Heart left ventricle (tissue), 16 donors: ENCODE data around the gene ZNF618. TPM values are rescaled to one million over a fixed set of nuclear protein-coding genes. Genes with fewer than 3 reads are reported as not detected.
"Not testable (repeated sequence)": the region's sequence is repeated elsewhere in the genome, so short reads cannot be mapped to it uniquely, and the experiment has no call there.

Experiments
- ATAC-seq, 4 donors: fragments of 200-7000 bp; cut with Tn5 transposase; one replicate each; pipeline ENCODE4 v1.9.1; 2020 to 2022; ENCODE audit warnings: moderate library complexity in 4 of 4, mild to moderate bottlenecking in 3 of 4, moderate number of reproducible peaks in 1 of 4
- DNase-seq, 5 donors: peaks; one replicate each; pipeline ENCODE4 v3.0.0-alpha.2; 2020
- H3K27ac ChIP-seq, 12 donors: fragments of 200-600 bp; sonication (generic) in 4 of 12; one replicate each; pipeline versions ENCODE4 v1.5.0 to v1.8.0; 2016 to 2022; ENCODE audit warnings: mild to moderate bottlenecking in 2 of 12
- H3K27me3 ChIP-seq, 9 donors: fragments of 200-600 bp; sonication (generic) in 2 of 9; one replicate each; pipeline versions ENCODE4 v1.5.1 to v1.8.0; 2016 to 2022; ENCODE audit warnings: mild to moderate bottlenecking in 3 of 9
- H3K36me3 ChIP-seq, 9 donors: fragments of 200-600 bp; sonication (generic) in 2 of 9; one replicate each; pipeline versions ENCODE4 v1.5.0 to v1.8.0; 2018 to 2022; ENCODE audit warnings: mild to moderate bottlenecking in 2 of 9
- H3K4me1 ChIP-seq, 12 donors: fragments of 200-600 bp; sonication (generic) in 4 of 12; one replicate each; pipeline versions ENCODE4 v1.5.0 to v1.8.0; 2016 to 2022; ENCODE audit warnings: mild to moderate bottlenecking in 3 of 12
- H3K4me3 ChIP-seq, 12 donors: fragments of 200-600 bp; sonication (generic) in 4 of 12; one replicate each; pipeline versions ENCODE4 v1.5.0 to v1.8.0; 2017 to 2022; ENCODE audit warnings: mild to moderate bottlenecking in 9 of 12, moderate library complexity in 4 of 12
- H3K9me3 ChIP-seq, 12 donors: fragments of 200-600 bp; sonication (generic) in 4 of 12; one replicate each; pipeline versions ENCODE4 v1.5.0 to v1.8.0; 2016 to 2022; ENCODE audit warnings: mild to moderate bottlenecking in 1 of 12
- POLR2A ChIP-seq, 2 donors: fragments of 450-650 bp; IDR thresholded peaks; one replicate each; pipeline ENCODE4 v1.6.1; 2017; ENCODE audit warnings: antibody characterized with exemption in 2 of 2, mild to moderate bottlenecking in 2 of 2, moderate library complexity in 2 of 2
- WGBS, 4 donors: extraction: QIAGEN DNeasy Blood & Tissue Kit in 2 of 4; methylation state at CpG; one replicate each; pipeline versions ENCODE4 v1.1.5 to v1.1.7; 2013 to 2018; 5-methylcytosine and 5-hydroxymethylcytosine counted together
- intact Hi-C, 10 donors: fragments of 100-400 bp; cut with DNase I; formaldehyde crosslinking; loops; one replicate each; pipeline versions ENCODE4 v1.11.1 to v1.14.2; 2022
- polyA plus RNA-seq, 2 donors: library from polyadenylated mRNA; stranded (reverse); fragments of 200-250 nt; gene quantifications; one replicate each; pipeline ENCODE4 v1.2.3, GENCODE V29; 2013
- total RNA-seq, 9 donors: library from RNA; depleted of rRNA in 2 of 9; stranded (reverse); fragments of >200 nt in 2 of 9; fragmentation: NEBNext Ultra II Directional in 3 of 9; extraction: Animal tissue kit (Norgen Biotek cat#: 25700) in 3 of 9; gene quantifications; one replicate each; pipeline versions ENCODE4 v1.1.0 to v1.2.4, GENCODE V29; 2016 to 2023
- TF ChIP-seq, protein P1 (sequence below), 12 donors: fragments of 200-600 bp; sonication (generic) in 4 of 12; IDR thresholded peaks; one replicate each; pipeline versions ENCODE4 v1.5.0 to v1.8.0; 2018 to 2022; ENCODE audit warnings: antibody characterized with exemption in 12 of 12, mild to moderate bottlenecking in 5 of 12
- donor health status: ischemic (EF 13 %, LVEDD 7.1; RV severe dilation, severe dysfunction).
- donor health status: healthy with polysubstance abuse.
- donor health status: DM: no; HTN: yes; CAD: no.
- donor health status: DM: no; HTN: no; CAD: no.
- donor health status: ischemic (EF 25% LVEDD 6.9; RV normal size, moderate dysfunction).
- donor health status: ischemic (EF 25% LVEDD 5.7; RV mildly dilated, moderate dysfunction).
- donor health status: healthy.
- donor health status: DM: yes; HTN: yes; CAD: no.
- donor health status: ischemic (EF 35%, LVEDD 5.7; RV mildly dilated, moderate dysfunction).
- donor health status: nonischemic (EF 11% LVEDD 7.7; RV severe dilation, severe dysfunction).
- donor health status: DM: yes; HTN: yes; CAD: no.
- donor health status: PGD.
- donor health status: ischemic (EF 29% LVEDD 5.4; RV normal size, mild dysfunction).
- donor health status: nonischemic (EF 23%, LVEDD 6.1; RV moderate dilation, normal function).

The ZNF618 gene
- total and polyA plus RNA-seq, 11 donors: 0.81 to 4.2 (median 1.7) TPM

GRCh38 chr9:113995963-113996362, 119.9 kb downstream of the ZNF618 start:
- no peaks in the 10 kb centered on the region for H3K9me3 ChIP-seq
- H3K36me3 ChIP-seq: peaks cover 0 to 4% (median 0%) of the 10 kb centered on the region in 9 donors
- peaks cover 8 to 46% (median 37%) of the 10 kb centered on the region in 12 donors for H3K4me1 ChIP-seq
- no peak for TF ChIP-seq POLR2A (IDR thresholded peaks at IDR 0.05)
- TF ChIP-seq, protein P1, sequence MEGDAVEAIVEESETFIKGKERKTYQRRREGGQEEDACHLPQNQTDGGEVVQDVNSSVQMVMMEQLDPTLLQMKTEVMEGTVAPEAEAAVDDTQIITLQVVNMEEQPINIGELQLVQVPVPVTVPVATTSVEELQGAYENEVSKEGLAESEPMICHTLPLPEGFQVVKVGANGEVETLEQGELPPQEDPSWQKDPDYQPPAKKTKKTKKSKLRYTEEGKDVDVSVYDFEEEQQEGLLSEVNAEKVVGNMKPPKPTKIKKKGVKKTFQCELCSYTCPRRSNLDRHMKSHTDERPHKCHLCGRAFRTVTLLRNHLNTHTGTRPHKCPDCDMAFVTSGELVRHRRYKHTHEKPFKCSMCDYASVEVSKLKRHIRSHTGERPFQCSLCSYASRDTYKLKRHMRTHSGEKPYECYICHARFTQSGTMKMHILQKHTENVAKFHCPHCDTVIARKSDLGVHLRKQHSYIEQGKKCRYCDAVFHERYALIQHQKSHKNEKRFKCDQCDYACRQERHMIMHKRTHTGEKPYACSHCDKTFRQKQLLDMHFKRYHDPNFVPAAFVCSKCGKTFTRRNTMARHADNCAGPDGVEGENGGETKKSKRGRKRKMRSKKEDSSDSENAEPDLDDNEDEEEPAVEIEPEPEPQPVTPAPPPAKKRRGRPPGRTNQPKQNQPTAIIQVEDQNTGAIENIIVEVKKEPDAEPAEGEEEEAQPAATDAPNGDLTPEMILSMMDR (IDR thresholded peaks at IDR 0.05): no peak
- ATAC-seq: no peak
- DNase-seq: no peak
- 81 to 86% (median 82%) methylated on average over 3 of the region's 3 CpGs for WGBS, 4 donors
- H3K27ac ChIP-seq: no peak overlapping the region
- no peaks in the 10 kb centered on the region for H3K27me3 ChIP-seq
- no peak overlapping the region for H3K4me3 ChIP-seq
- intact Hi-C loops: loop anchor here in 1 of 10 donors (10.0 kb wide), 1 partner anchor 121 kb away; the partner anchor contains the start of gene ZNF618

GRCh38 chr9:113996531-113997001, 120.5 kb downstream of the ZNF618 start:
- intact Hi-C loops: loop anchor here in 1 of 10 donors (10.0 kb wide), 1 partner anchor 122 kb away; the partner anchor contains the start of gene ZNF618
- no peak overlapping the region for H3K4me3 ChIP-seq
- no peaks in the 10 kb centered on the region for H3K9me3 ChIP-seq
- no peak overlapping the region for H3K27ac ChIP-seq
- ATAC-seq: no peak
- 95 to 99% (median 97%) methylated on average over 6 of the region's 6 CpGs for WGBS, 4 donors
- TF ChIP-seq POLR2A (IDR thresholded peaks at IDR 0.05): no peak
- TF ChIP-seq, protein P1 (IDR thresholded peaks at IDR 0.05): no peak
- H3K4me1 ChIP-seq: peaks cover 8 to 40% (median 32%) of the 10 kb centered on the region in 12 donors
- H3K27me3 ChIP-seq: no peaks in the 10 kb centered on the region
- peaks cover 0 to 4% (median 0%) of the 10 kb centered on the region in 9 donors for H3K36me3 ChIP-seq
- peak in 1 of 5 donors; percentile 11 for DNase-seq

DNA sequence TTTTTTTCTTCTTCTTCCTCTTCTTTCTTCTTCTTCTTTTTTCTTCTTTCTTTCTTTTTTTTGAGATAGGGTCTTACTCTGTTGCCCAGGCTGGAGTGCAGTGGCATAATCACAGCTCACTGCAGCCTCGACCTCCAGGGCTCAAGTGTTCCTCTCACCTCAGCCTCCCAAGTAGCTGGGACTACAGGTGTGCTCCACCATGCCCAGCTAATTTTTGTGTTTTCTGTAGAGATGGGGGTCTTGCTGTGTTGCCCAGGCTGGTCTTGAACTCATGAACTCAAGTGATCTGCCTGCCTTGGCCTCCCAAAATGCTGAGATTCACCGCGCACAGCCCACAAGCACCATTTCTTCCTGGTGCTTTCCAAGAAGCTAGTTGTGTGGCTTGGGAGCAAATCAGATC, 121.0 kb downstream of the ZNF618 start:
- not testable (repeated sequence) for H3K27me3 ChIP-seq, DNase-seq, H3K9me3 ChIP-seq, ATAC-seq, H3K27ac ChIP-seq, H3K36me3 ChIP-seq, H3K4me3 ChIP-seq
- peaks cover 8 to 37% (median 28%) of the 10 kb centered on the region in 12 donors for H3K4me1 ChIP-seq
- WGBS, 4 donors: 93 to 100% (median 99%) methylated on average over 3 of the region's 3 CpGs
- intact Hi-C loops: loop anchor here in 1 of 10 donors (10.0 kb wide), 1 partner anchor 122 kb away; the partner anchor contains the start of gene ZNF618

- Histone ChIP-seq H3K36me3 (peaks cover 0 to 6% (median 0%) of the 10 kb centered on the region in 9 donors), H3K4me1 (peaks cover 8 to 34% (median 22%) of the 10 kb centered on the region in 12 donors), H3K27me3 (no peaks in the 10 kb centered on the region), H3K9me3 (no peaks in the 10 kb centered on the region), H3K4me3 (no peak overlapping the region), H3K27ac (no peak overlapping the region)
- DNase-seq (peak in 1 of 5 donors; percentile 15), ATAC-seq (no peak)
- TF ChIP-seq, protein P1 (IDR thresholded peaks at IDR 0.05): no peak
- TF ChIP-seq POLR2A (IDR thresholded peaks at IDR 0.05): no peak
- intact Hi-C loops: loop anchor here in 1 of 10 donors (10.0 kb wide), 1 partner anchor 123 kb away; the partner anchor contains the start of gene ZNF618
- 91 to 95% (median 93%) methylated on average over 5 of the region's 5 CpGs for WGBS, 4 donors
These were observed 121.5 kb downstream of the ZNF618 start for GRCh38 chr9:113997610-113998009.
